Endothelial cell of umbilical vein (primary cell): ENCODE results near the gene ARPC5L. TPM values are rescaled to one million over a fixed set of nuclear protein-coding genes. Genes with fewer than 3 reads are reported as not detected.

ENCODE experiments used
- BruUV-seq: library from RNA; stranded (reverse); fragments of 400-500 nt; replicated peaks from 2 replicates; lab custom pipeline; 2021; lab: Mats Ljungman, UMichigan
- CTCF ChIA-PET: fragments of 300-600, 350-600 bp; sonication (Branson Sonifier 250); formaldehyde crosslinking; loops from one replicate; lab custom pipeline; 2021; ENCODE audit warnings: antibody characterized with exemption, inconsistent platforms; lab: Charles Lee
- POLR2A ChIA-PET: fragments of 300-600, 350-600 bp; sonication (Branson Sonifier 250); formaldehyde crosslinking; loops from one replicate; lab custom pipeline; 2021; ENCODE audit warnings: antibody characterized with exemption, inconsistent platforms; lab: Charles Lee
- DNase-seq: peaks from one replicate; pipeline ENCODE4 v3.0.0-alpha.2; 2011; ENCODE audit warnings: low read depth, low spot score
- FAIRE-seq: peaks from 2 replicates; lab custom pipeline; 2011; peaks lifted over from hg19 to GRCh38; lab: Jason Lieb, UNC
- H2AFZ ChIP-seq: 2 replicates; pipeline ENCODE4 v1.6.0; 2012; ENCODE audit warnings: low read depth, low read length, control low read depth, inconsistent platforms
- H3K27ac ChIP-seq: 2 replicates; pipeline ENCODE4 v1.5.1; 2011; ENCODE audit warnings: low read depth, mild to moderate bottlenecking, control low read depth, low read length, moderate library complexity; ENCODE audit not compliant: insufficient read depth
- H3K27me3 ChIP-seq, 2 experiments: 2 replicates each; pipeline versions ENCODE4 v1.6.0 to v1.6.1; 2011; ENCODE audit warnings: low read length in 2 of 2, mixed read lengths in 1 of 2; ENCODE audit not compliant: control insufficient read depth in 2 of 2, insufficient read depth in 2 of 2
- H3K36me3 ChIP-seq, 2 experiments: 2 replicates in 1 of 2; 3 replicates in 1 of 2; pipeline ENCODE4 v1.5.1; 2011; ENCODE audit warnings: low read length in 2 of 2, mild to moderate bottlenecking in 1 of 2, moderate library complexity in 1 of 2; ENCODE audit not compliant: control insufficient read depth in 2 of 2, insufficient read depth in 2 of 2; ENCODE audit errors: extremely low read depth in 1 of 2
- H3K4me1 ChIP-seq: 3 replicates; pipeline ENCODE4 v1.5.1; 2011; ENCODE audit warnings: mild to moderate bottlenecking, low read length; ENCODE audit not compliant: control insufficient read depth, insufficient read depth; ENCODE audit errors: extremely low read depth
- H3K4me2 ChIP-seq: 2 replicates; pipeline ENCODE4 v1.6.1; 2011; ENCODE audit warnings: low read length, control low read depth, mixed read lengths; ENCODE audit not compliant: insufficient read depth
- H3K4me3 ChIP-seq, 3 experiments: fragments of 200-600 bp in 1 of 3; sonication (generic), shearing (Covaris generic) in 1 of 3; replicated peaks in 1 of 3; 2 replicates each; pipeline ENCODE4 v1.5.1; 2011 to 2016; ENCODE audit warnings: control low read depth in 3 of 3, low read length in 3 of 3, mild to moderate bottlenecking in 2 of 3, inconsistent platforms in 1 of 3, low read depth in 1 of 3, moderate library complexity in 1 of 3; ENCODE audit not compliant: insufficient read depth in 1 of 3
- H3K79me2 ChIP-seq: 2 replicates; pipeline ENCODE4 v1.6.0; 2012; ENCODE audit warnings: low read length, inconsistent platforms; ENCODE audit not compliant: control insufficient read depth, insufficient read depth
- H3K9ac ChIP-seq: replicated peaks from 2 replicates; pipeline ENCODE3; 2011; ENCODE audit warnings: low read length, control low read depth; ENCODE audit not compliant: insufficient read depth; ENCODE audit errors: extremely low read depth
- H3K9me1 ChIP-seq: replicated peaks from 3 replicates; pipeline ENCODE4 v1.6.0; 2011; ENCODE audit warnings: mild to moderate bottlenecking, low read length; ENCODE audit not compliant: control insufficient read depth, insufficient read depth; ENCODE audit errors: extremely low read depth
- H3K9me3 ChIP-seq: replicated peaks from 2 replicates; pipeline ENCODE4 v1.5.1; 2012; ENCODE audit warnings: low read length, inconsistent platforms; ENCODE audit not compliant: control insufficient read depth, insufficient read depth
- H4K20me1 ChIP-seq: replicated peaks from 2 replicates; pipeline ENCODE3; 2011; ENCODE audit warnings: mild to moderate bottlenecking, low read length; ENCODE audit not compliant: control insufficient read depth, insufficient read depth; ENCODE audit errors: extremely low read depth
- CTCF ChIP-seq, 2 donors: IDR thresholded peaks; 1 replicate in 1 of 2; 2 replicates in 1 of 2; pipeline ENCODE4 v1.5.1; 2011; ENCODE audit warnings: low read length in 2 of 2, mild to moderate bottlenecking in 2 of 2, moderate library complexity in 2 of 2, control low read depth in 1 of 2, inconsistent platforms in 1 of 2, low read depth in 1 of 2; ENCODE audit not compliant: insufficient read depth in 1 of 2; ENCODE audit errors: extremely low read depth in 1 of 2
- EZH2 ChIP-seq: IDR thresholded peaks from 2 replicates; pipeline ENCODE4 v1.6.1; 2012; ENCODE audit warnings: borderline replicate concordance, low read depth, mild to moderate bottlenecking, moderate library complexity, low read length, inconsistent platforms; ENCODE audit not compliant: severe bottlenecking
- FOS ChIP-seq: IDR thresholded peaks from 2 replicates; pipeline ENCODE4 v1.6.1; 2011; ENCODE audit warnings: mild to moderate bottlenecking, low read length, moderate library complexity, borderline replicate concordance; ENCODE audit not compliant: insufficient read depth
- GATA2 ChIP-seq: IDR thresholded peaks from 2 replicates; pipeline ENCODE4 v1.7.0; 2011; ENCODE audit warnings: low read depth, mild to moderate bottlenecking, moderate library complexity, mixed read lengths, low read length; ENCODE audit not compliant: insufficient read length, insufficient read depth
- JUN ChIP-seq: IDR thresholded peaks from 2 replicates; pipeline ENCODE4 v1.6.1; 2011; ENCODE audit warnings: borderline replicate concordance, low read depth; ENCODE audit not compliant: insufficient read length, insufficient read depth
- MAX ChIP-seq: IDR thresholded peaks from 2 replicates; pipeline ENCODE4 v1.6.1; 2011; ENCODE audit not compliant: insufficient read depth, insufficient read length
- MYC ChIP-seq: IDR thresholded peaks from one replicate; pipeline ENCODE4 v1.6.1; 2011; ENCODE audit warnings: mild to moderate bottlenecking, low read depth, low read length
- POLR2A ChIP-seq: IDR thresholded peaks from 2 replicates; pipeline ENCODE4 v1.6.1; 2012; ENCODE audit warnings: low read depth, mild to moderate bottlenecking, control low read depth, low read length
- POLR2AphosphoS5 ChIP-seq: IDR thresholded peaks from 2 replicates; pipeline ENCODE4 v1.6.1; 2012; ENCODE audit warnings: low read depth, mild to moderate bottlenecking, control low read depth, low read length, moderate library complexity; ENCODE audit not compliant: insufficient read depth
- dilution Hi-C: fragments of 300-500 bp; cut with MboI; formaldehyde crosslinking; loops from one replicate; pipeline ENCODE4 v1.15.0; 2019; ENCODE audit warnings: low sequenced_read_pairs; ENCODE audit not compliant: extremely low pct_ligation_motif_present
- intact Hi-C: fragments of 100-400 bp; cut with micrococcal nuclease; formaldehyde crosslinking; loops from one replicate; pipeline ENCODE4 v1.10.0; 2022
- polyA plus RNA-seq, 4 experiments: library from polyadenylated mRNA; depleted of rRNA in 3 of 4; stranded (reverse) in 3 of 4; unstranded in 1 of 4; fragments of >200 nt; gene quantifications; 2 replicates each; pipeline versions ENCODE4 v1.2.1 to v1.2.3, GENCODE V29; 2011 to 2012; ENCODE audit warnings: missing spikeins in 1 of 4
- total RNA-seq: library from RNA; stranded (reverse); gene quantifications from 2 replicates; pipeline ENCODE4 v1.2.3, GENCODE V29; 2021

Gene ARPC5L
- total and polyA plus RNA-seq, 2 donors (not counting 3 experiments of a cell fraction or from before 2014, with no cell fraction given), result 60.7 to 68.1 TPM

GRCh38 chr9:124849801-124850200 is 12.1 kb upstream of the ARPC5L start:
- Histone ChIP-seq H3K27me3 (peaks cover 0 to 2% of the 10 kb centered on the region in 2 experiments), H3K9me3 (no peaks in the 10 kb centered on the region), H3K4me2 (no peak overlapping the region), H3K27ac (no peak overlapping the region), H3K4me3 (no peak overlapping the region), H3K9me1 (no peaks in the 10 kb centered on the region), H3K36me3 (no peaks in the 10 kb centered on the region), H3K9ac (no peak overlapping the region), H2AFZ (no peak overlapping the region), H3K4me1 (peaks cover 3% of the 10 kb centered on the region), H4K20me1 (no peaks in the 10 kb centered on the region), H3K79me2 (no peaks in the 10 kb centered on the region)
- TF ChIP-seq CTCF (IDR thresholded peaks at IDR 0.05; ENCODE audit: extremely low read depth in 1 of 2, insufficient read depth in 1 of 2, low read depth in 1 of 2, low read length in 2 of 2) (no peak), POLR2A (no peak), POLR2AphosphoS5 (no peak), MAX (no peak), GATA2 (no peak), JUN (no peak), EZH2 (no peak), MYC (no peak), FOS (no peak)
- ChIA-PET CTCF (interaction anchor here (1.5 to 15.1 kb wide), 4 partner anchors 10 to 75 kb away, joined by 4 to 967 read pairs (median 74); partner anchors contain the start of genes NR6A1 and OLFML2A), POLR2A (no interaction called here)
- dilution Hi-C loops (no loop called here), intact Hi-C loops (no loop called here)
- DNase-seq (peak; percentile 93), FAIRE-seq (peak; percentile 70)
- no TSS peak for BruUV-seq
